ENCODE measurements around the gene LCN1.
A peak's percentile ranks its signal among the peaks of the same experiment; 100 is the strongest.

LCN1 gene

GRCh38 chr9:135520916-135521607 lies at the start of gene LCN1:
Gene LCN1 (plus strand): TSS chr9:135521440. CDS start chr9:135521498, 58 bp downstream.
- no peak for DNase-seq

GRCh38 chr9:135471791-135472640 lies 49.2 kb upstream of the LCN1 start:
- peak; percentile 45 for DNase-seq

- no peak for DNase-seq
Measured at GRCh38 chr9:135473972-135474543, 47.2 kb upstream of the LCN1 start.

GRCh38 chr9:135474915-135475314 lies 46.3 kb upstream of the LCN1 start:
- peak; percentile 60 for DNase-seq

- DNase-seq: no peak
Measured at GRCh38 chr9:135476561-135477355, 44.5 kb upstream of the LCN1 start.

GRCh38 chr9:135478191-135478590 lies 43.0 kb upstream of the LCN1 start:
- no peak for DNase-seq

- peak; percentile 39 for DNase-seq
Measured at GRCh38 chr9:135478829-135479468, 42.3 kb upstream of the LCN1 start.

GRCh38 chr9:135479469-135480052 lies 41.7 kb upstream of the LCN1 start, which contains the start of gene PPP1R26:
Gene PPP1R26 (plus strand): TSS chr9:135479782. CDS start chr9:135484511, 4,729 bp downstream.
- DNase-seq: no peak

GRCh38 chr9:135480071-135480939 lies 40.9 kb upstream of the LCN1 start:
- peak; percentile 31 for DNase-seq

- DNase-seq: no peak
Measured at GRCh38 chr9:135480940-135481310, 40.3 kb upstream of the LCN1 start.

GRCh38 chr9:135482015-135482754 lies 39.1 kb upstream of the LCN1 start:
- DNase-seq: no peak

- DNase-seq: no peak
Measured at GRCh38 chr9:135484460-135485277, 36.6 kb upstream of the LCN1 start.

- DNase-seq: no peak
Measured at GRCh38 chr9:135485385-135485784, 35.9 kb upstream of the LCN1 start.

- no peak for DNase-seq
Measured at GRCh38 chr9:135485832-135486231, 35.4 kb upstream of the LCN1 start.

- no peak for DNase-seq
Measured at GRCh38 chr9:135486267-135487065, 34.8 kb upstream of the LCN1 start.

- no peak for DNase-seq
Measured at GRCh38 chr9:135487281-135488012, 33.8 kb upstream of the LCN1 start.

- no peak for DNase-seq
Measured at GRCh38 chr9:135488013-135488330, 33.3 kb upstream of the LCN1 start.

GRCh38 chr9:135488527-135488926 lies 32.7 kb upstream of the LCN1 start:
- no peak for DNase-seq

Measured in NCI-H2171 treated with DMSO at 0.1 percent for 48 hours (cell line).